ENCODE data around the gene IFIT2.
"Not testable (repeated sequence)": the region's sequence is repeated elsewhere in the genome, so short reads cannot be mapped to it uniquely, and the experiment has no call there.

Gene IFIT2

GRCh38 chr10:89301721-89302445, at the start of gene IFIT2:
IFIT2 (plus strand) TSS chr10:89302046; CDS start chr10:89302124, 78 bp downstream.
- peak in 12 of 14 donors; percentile 24 to 88 (median 60) for DNase-seq

- DNase-seq = no peak
Measured at GRCh38 chr10:89252225-89252585, 49.6 kb upstream of the IFIT2 start.

GRCh38 chr10:89255091-89255579, 46.7 kb upstream of the IFIT2 start:
- DNase-seq = not testable (repeated sequence)

GRCh38 chr10:89255793-89256192, 46.1 kb upstream of the IFIT2 start:
- no peak for DNase-seq

GRCh38 chr10:89256340-89256739, 45.5 kb upstream of the IFIT2 start:
- no peak for DNase-seq

- no peak for DNase-seq
Measured at GRCh38 chr10:89256962-89257361, 44.9 kb upstream of the IFIT2 start.

- peak in 1 of 14 donors; percentile 39 for DNase-seq
Measured at GRCh38 chr10:89257581-89257980, 44.3 kb upstream of the IFIT2 start.

- no peak for DNase-seq
Measured at GRCh38 chr10:89258881-89259280, 43.0 kb upstream of the IFIT2 start.

GRCh38 chr10:89262086-89263051, 39.5 kb upstream of the IFIT2 start:
- DNase-seq = peak in 1 of 14 donors; percentile 20

GRCh38 chr10:89263091-89263490, 38.8 kb upstream of the IFIT2 start:
- peak in 2 of 14 donors; percentile 15 to 46 for DNase-seq

- DNase-seq = peak in 1 of 14 donors; percentile 83
Measured at GRCh38 chr10:89263531-89263930, 38.3 kb upstream of the IFIT2 start.

GRCh38 chr10:89266721-89267453, 35.0 kb upstream of the IFIT2 start:
- no peak for DNase-seq

GRCh38 chr10:89269433-89270152, 32.3 kb upstream of the IFIT2 start:
- DNase-seq = no peak

GRCh38 chr10:89270153-89270483, 31.7 kb upstream of the IFIT2 start:
- no peak for DNase-seq

GRCh38 chr10:89271532-89271931, 30.3 kb upstream of the IFIT2 start:
- no peak for DNase-seq

GRCh38 chr10:89273680-89274079, 28.2 kb upstream of the IFIT2 start:
- DNase-seq = no peak

GRCh38 chr10:89274928-89275327, 26.9 kb upstream of the IFIT2 start:
- DNase-seq = peak in 1 of 14 donors; percentile 11

- DNase-seq = no peak
Measured at GRCh38 chr10:89275383-89275782, 26.5 kb upstream of the IFIT2 start.

GRCh38 chr10:89278034-89278535, 23.8 kb upstream of the IFIT2 start:
- DNase-seq = peak in 4 of 14 donors; percentile 17 to 42 (median 26)

GRCh38 chr10:89278900-89279392, 22.9 kb upstream of the IFIT2 start:
- no peak for DNase-seq

- peak in 1 of 14 donors; percentile 9 for DNase-seq
Measured at GRCh38 chr10:89279421-89279869, 22.4 kb upstream of the IFIT2 start.
